ENCODE data around the gene FRMD4A.

- TF ChIP-seq POLR2AphosphoS5 (IDR thresholded peaks at IDR 0.05) = no peak
- no peak for TF ChIP-seq CTCF (IDR thresholded peaks at IDR 0.05)
These were observed 281.7 kb downstream of the FRMD4A start for GRCh38 chr10:14048930-14049613.

Measured in stomach (tissue), 4 donors.